Stimulated activated CD4-positive, alpha-beta T cell treated with anti-CD3 and anti-CD28 coated beads, Interleukin-1b, Interleukin-23, amount 100 ng/mL, for 1 hour (primary cell): Measurements from ENCODE around the gene CHIT1.

ENCODE experiments used
- DNase-seq, 2 donors: peaks; one replicate each; pipeline ENCODE4 v3.0.0-alpha.2; 2020; ENCODE audit warnings: low read depth in 2 of 2

CHIT1 gene

DNA sequence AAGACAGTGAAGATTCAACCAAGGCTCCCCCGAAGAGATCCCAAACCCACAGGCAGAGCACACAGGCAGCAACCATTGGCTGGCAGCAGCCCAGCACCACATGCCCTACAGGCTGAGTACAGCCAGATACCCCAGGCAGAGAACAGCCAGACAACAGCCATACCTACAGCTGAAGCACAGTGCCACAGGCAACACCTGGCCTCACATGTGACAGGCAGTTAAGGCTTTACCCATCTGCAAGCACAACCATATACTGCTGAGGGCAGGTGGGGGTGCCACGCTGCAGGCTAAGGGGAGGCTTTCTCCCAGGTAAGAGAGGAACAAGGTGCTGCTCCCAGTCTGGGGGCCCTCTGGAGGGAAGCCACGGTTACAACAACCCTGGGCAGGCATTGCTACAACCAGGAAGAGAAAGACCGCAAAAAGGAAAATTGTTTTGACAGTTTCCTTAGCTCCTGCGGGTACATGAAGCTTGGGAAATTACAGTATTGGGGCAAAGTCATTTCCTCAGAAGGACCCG lies 12.3 kb downstream of the CHIT1 start:
- no peak for DNase-seq

- DNase-seq, result peak; percentile 10 to 14
Measured at GRCh38 chr1:203216274-203217138, 13.0 kb downstream of the CHIT1 start.

- DNase-seq, result no peak
Measured at GRCh38 chr1:203215573-203215972, 13.9 kb downstream of the CHIT1 start.

DNA sequence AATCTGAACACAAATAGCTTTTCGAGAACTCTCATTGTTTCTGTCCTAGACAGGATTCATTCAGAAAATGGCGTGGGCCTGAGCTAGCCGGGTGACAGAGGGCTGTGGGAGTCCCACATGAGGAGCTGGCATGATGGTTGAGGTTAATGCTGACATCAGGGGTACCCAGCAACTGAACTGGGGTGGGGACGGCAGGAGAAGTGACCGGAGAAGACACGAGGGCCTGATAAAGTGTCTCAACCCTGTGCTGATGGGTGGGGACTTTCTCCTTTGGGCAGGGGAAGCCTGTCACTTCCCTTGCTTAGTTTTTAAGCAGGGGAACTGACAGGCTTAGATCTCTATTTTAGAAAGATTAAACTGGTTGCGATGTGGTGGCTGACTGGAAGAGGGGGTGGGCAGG lies 14.6 kb downstream of the CHIT1 start:
- DNase-seq, result no peak

DNA sequence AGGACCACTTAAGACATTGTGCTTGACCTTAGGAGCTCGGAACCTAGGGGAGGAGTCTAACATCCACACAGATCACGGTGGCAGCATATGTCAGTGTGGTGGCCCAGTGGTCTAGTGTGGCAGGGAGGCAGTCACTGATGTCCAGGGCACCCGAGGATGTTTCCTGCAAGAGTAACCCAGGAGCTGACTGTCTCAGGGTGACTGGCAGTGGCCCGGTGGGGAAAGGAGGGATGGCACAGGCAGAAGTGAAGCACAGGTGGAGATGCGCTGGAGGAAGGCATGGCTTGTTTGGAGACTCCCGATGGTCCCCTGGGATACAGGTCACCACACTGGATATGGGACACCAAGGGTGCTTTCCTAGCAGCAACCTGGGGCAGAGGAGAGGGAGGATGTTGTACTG lies 16.3 kb downstream of the CHIT1 start:
- no peak for DNase-seq

DNA sequence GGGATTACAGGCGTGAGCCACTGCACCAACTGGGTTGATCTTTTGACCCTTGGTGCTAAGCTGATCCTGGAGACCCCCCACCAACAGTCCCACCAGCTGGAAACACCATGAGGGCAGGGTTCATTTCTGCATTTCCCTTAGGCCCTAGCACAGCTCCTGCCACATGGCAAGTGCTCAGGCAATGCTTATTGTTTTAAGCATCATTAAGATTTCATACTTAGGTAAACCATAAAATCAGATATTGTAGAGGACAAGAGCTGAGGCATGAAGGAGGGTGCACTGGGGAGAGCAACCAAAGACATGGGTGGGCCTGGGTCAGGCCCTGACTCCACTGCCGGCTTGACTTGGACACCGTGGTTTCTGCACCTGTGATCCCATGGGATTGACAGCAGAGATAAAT lies 17.7 kb downstream of the CHIT1 start:
- DNase-seq, result no peak

- no peak for DNase-seq
Measured at GRCh38 chr1:203210988-203211387, 18.5 kb downstream of the CHIT1 start.

DNA sequence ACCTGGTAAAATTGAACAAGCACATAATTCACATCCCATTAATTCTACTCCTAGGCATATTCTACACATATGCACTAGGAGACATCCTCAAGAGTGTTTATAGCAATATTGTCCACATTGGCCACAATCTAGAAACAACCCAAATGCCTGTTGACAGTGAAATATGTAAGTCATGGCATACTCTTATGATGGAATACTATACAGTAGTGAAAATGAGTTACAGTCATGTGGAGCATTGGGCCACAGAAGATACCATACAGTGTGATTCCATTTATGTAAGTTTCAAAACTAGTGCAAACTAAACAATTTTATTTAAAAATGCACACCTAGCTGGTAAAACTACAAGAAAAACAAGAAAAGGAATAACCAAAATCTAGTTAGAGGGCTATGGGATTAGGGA lies 19.1 kb downstream of the CHIT1 start:
- DNase-seq, result no peak

GRCh38 chr1:203208181-203208580 lies 21.3 kb downstream of the CHIT1 start:
- DNase-seq, result no peak

GRCh38 chr1:203207751-203208150 lies 21.7 kb downstream of the CHIT1 start:
- no peak for DNase-seq

- no peak for DNase-seq
Measured at GRCh38 chr1:203206129-203206687, 23.3 kb downstream of the CHIT1 start.

DNA sequence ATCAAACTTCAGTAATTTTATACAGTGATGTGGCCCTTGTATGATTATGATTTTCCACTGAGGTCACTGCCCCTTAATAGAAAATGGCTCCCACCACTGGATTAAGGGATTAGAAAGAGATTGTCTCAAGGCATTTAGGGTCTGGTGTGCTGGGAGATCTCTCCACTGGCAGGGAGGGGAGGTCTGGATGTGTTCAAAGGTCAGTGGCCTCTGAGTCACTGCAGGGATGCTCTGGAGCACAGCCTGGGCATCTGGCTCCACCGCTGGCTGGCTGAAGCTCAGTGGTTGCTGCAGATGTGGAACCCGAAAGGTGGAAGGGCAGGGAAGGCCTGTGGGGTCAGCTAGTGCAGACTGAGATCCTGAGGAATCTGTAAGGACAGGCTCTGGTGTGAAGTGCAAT lies 24.7 kb downstream of the CHIT1 start:
- DNase-seq, result no peak

GRCh38 chr1:203202431-203203245 lies 26.8 kb downstream of the CHIT1 start:
- DNase-seq, result no peak

DNA sequence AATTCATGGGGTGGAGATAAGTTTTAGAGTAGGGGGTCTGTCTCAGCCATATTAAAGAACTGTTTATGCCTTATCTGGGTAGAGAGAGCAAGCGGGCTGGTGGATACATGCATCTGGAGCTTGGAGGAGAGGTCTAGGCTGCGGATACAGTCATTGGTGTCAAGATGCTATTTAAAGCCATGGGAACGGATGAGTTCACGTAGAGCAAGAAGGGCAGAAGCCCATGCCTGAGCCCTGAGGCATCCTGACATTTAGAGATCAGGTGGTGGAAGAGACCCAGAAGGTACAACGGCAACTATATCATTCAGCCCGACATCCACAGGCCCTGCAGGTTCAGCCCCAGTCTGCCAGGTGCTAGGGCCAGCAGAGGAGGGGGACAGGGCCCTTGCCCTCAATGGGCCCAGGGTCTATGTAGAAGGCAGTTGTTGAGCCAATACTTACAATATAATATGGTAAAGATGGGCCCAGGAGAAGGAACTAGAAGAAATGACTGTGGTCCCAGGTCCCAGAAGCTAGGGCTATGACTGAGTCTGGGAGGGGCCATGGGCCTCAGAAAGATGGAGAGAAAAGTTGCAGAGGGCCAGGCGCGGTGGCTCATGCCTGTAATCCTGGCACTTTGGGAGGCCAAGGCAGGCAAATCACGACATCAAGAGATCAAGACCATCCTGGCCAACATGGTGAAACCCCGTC lies 27.8 kb downstream of the CHIT1 start:
- no peak for DNase-seq

GRCh38 chr1:203200916-203201315 lies 28.6 kb downstream of the CHIT1 start:
- no peak for DNase-seq

DNA sequence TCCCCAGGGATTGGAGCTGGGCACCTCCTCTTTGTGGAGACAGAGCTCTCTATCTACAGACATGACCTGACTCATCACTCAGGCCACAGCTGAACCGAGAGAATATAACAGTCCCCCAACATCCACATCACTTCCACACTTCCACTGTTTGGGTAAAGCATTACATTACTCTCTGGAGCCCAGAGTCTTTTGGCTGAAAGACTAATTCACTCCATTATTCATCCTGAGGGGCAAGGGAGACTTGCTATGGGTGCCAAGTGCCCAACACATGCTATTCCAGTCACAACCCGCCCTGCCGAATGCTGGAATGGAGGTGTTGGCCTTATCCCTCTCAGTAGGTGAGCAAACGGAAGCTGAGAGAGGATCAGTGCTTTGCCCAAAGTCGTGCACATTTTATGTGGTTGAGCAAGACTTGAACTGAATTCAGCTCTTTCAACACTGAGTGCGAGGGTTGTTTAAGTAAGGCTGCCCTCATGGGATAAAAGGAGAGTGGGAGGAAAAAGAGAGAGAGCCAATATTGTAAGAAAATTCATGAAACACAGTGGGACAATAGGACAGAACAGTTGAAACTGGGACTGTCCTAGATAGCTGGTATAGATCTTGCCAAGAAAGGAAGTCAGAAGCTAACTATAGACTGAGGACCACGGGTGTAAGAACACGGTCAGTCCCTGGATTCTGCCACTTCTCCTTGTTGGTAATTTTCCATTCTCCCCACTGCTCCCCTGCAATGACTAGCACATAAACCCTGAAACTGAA lies 29.5 kb downstream of the CHIT1 start:
- DNase-seq, result no peak

DNA sequence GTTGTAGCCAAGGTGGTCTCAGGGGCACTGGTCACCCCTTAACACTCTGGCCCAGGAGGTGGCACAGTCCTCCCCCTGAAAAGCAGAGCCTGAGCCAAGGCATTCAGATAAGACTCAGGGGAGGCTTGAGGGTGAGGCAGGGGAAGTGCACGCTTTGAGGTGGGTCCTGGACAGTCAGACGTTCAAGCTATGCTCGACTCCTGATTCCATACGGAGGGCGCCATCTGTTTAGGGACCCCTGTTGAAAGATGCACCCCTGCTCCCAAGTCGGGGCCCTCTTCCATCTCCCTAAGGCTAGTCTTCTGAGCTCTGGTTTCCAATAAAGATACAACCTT lies 30.0 kb downstream of the CHIT1 start:
- DNase-seq, result no peak

- no peak for DNase-seq
Measured at GRCh38 chr1:203199002-203199401, 30.5 kb downstream of the CHIT1 start.

DNA sequence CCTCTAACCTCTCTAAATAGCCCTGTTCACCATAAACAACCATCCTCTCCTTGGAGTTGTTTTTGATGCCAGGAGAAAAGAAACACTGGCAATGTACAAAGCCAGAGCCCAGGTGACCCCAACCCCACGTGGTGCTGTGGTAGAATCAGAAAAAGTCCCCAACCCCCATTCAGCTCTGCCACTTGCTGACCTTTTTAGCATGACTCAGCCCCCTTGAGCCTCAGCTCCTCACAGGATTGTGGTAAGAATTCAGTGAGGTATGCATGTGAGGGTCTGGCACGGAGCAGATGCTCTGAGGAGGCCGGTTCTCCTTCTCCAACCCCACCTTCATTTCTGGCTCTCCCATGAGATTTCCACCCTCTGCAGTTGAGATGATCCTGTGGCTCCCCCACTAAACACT lies 31.8 kb downstream of the CHIT1 start:
- no peak for DNase-seq

DNA sequence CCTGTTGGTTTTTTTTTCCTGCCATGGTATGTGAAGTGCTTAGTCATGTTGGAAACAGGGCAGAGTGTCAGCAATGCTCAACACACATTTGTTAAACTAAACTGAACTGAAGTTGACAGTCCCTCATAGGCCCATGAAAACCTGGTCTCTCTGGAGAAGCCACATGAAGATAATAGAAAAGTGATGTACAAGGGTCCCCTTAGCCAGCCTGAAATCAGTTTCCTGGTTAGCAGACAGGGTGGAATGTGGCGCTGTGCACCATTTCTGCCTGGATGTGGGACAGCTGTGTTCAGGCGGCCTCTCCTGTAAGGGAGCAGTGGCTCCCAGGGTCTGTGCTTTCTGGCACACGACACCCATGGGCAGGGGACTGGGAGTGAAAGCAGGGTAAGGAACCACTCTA lies 33.1 kb downstream of the CHIT1 start:
- no peak for DNase-seq

- DNase-seq, result no peak
Measured at GRCh38 chr1:203190949-203191348, 38.5 kb downstream of the CHIT1 start.
